ENCODE measurements around the gene CPPED1. TPM values are rescaled to one million over a fixed set of nuclear protein-coding genes. Genes with fewer than 3 reads are reported as not detected.

Gene CPPED1
- total and polyA plus RNA-seq, 12 donors, result 5.6 to 20.2 (median 13.6) TPM

DNA sequence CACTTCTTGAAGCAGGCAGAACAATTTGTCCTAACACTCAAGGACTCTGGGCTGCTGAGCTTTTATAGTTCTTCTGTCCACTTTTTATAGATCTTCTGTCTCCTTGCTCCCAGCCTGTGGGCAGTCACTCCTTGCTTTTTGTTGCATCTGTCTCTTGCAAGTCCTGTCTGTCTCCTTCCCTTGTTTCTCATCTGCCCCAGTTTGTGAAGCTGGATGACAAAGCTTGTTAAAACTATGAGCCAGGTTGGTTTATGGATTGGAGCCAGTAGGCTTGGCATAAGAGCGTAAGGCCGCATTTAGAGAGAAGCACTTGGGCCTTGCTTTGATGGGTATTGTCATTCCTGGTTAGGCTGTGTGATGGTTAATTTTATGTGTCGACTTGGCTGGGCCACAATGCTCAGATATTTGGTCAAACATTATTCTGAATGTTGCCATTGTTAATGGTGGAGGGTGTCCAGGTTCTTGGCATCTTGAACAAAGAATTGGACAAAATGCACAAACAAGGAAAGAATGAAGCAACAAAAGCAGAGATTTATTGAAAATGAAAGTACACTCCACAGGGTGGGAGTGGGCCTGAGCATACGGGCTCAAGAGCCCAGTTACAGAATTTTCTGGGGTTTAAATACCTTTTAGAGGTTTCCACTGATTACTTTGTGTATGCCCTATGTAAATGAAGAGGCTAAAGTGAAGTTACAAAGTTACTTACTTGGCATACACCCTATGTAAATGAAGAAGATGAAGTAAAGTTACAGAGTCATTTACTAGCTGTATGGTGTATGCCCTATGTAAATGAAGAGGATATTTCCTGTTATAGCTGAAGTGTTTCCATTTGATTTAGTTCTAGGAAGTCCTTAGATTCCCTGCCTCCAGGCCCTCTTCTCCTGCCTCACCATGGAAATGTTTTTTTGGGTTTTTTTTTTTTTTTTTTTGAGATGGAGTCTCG, 8.0 kb upstream of the CPPED1 start:
- no peak for DNase-seq
- no peak for ATAC-seq
- WGBS, 2 donors, result 92 to 93% methylated on average over 5 of the region's 5 CpGs
- peaks cover 0 to 6% (median 0%) of the 10 kb centered on the region in 11 donors for H3K9me3 ChIP-seq
- H3K27ac ChIP-seq, result no peak overlapping the region
- H3K4me3 ChIP-seq, result no peak overlapping the region
- H3K36me3 ChIP-seq, result no peaks in the 10 kb centered on the region
- intact Hi-C loops (cut with DNase I), result loop anchor here in 4 of 10 donors (10.0 kb wide), 3 partner anchors 227 to 717 kb away; no protein-coding TSS in a partner anchor
- H3K4me1 ChIP-seq, result peaks cover 0 to 13% (median 0%) of the 10 kb centered on the region in 9 donors
- TF ChIP-seq, protein P1, sequence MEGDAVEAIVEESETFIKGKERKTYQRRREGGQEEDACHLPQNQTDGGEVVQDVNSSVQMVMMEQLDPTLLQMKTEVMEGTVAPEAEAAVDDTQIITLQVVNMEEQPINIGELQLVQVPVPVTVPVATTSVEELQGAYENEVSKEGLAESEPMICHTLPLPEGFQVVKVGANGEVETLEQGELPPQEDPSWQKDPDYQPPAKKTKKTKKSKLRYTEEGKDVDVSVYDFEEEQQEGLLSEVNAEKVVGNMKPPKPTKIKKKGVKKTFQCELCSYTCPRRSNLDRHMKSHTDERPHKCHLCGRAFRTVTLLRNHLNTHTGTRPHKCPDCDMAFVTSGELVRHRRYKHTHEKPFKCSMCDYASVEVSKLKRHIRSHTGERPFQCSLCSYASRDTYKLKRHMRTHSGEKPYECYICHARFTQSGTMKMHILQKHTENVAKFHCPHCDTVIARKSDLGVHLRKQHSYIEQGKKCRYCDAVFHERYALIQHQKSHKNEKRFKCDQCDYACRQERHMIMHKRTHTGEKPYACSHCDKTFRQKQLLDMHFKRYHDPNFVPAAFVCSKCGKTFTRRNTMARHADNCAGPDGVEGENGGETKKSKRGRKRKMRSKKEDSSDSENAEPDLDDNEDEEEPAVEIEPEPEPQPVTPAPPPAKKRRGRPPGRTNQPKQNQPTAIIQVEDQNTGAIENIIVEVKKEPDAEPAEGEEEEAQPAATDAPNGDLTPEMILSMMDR (IDR thresholded peaks at IDR 0.05), result no peak
- peaks cover 0 to 6% (median 0%) of the 10 kb centered on the region in 7 donors for H3K27me3 ChIP-seq

DNA sequence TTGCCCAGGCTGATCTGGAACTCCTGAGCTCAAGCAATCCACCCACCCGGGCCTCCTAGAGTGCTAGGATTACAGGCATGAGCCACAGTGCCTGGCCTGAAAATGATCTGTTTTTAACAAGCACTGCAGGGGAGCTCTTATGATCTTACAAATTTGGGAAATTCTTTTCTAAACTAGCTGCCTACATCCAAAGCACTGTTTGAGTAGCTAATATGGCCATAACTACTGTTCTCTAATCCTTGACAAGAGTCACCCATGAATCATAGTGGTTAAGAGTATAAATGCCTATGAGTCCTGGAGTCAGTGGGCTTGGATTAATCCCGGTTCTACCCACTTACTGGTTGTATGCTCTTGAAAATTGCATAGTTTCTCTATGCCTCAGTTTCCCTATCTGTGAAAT, 1.4 kb upstream of the CPPED1 start:
- intact Hi-C loops (cut with DNase I), result no loop called here
- ATAC-seq (no peak), DNase-seq (no peak)
- no peak overlapping the region for H3K4me3 ChIP-seq
- no peaks in the 10 kb centered on the region for H3K36me3 ChIP-seq
- TF ChIP-seq, protein P1 (IDR thresholded peaks at IDR 0.05), result no peak
- H3K4me1 ChIP-seq, result peaks cover 0 to 39% (median 15%) of the 10 kb centered on the region in 9 donors
- H3K27me3 ChIP-seq, result peaks cover 0 to 6% (median 0%) of the 10 kb centered on the region in 7 donors
- H3K9me3 ChIP-seq, result peaks cover 0 to under 1% (median 0%) of the 10 kb centered on the region in 11 donors
- no peak overlapping the region for H3K27ac ChIP-seq
- WGBS, 2 donors, result 70 to 95% methylated on average over 2 of the region's 2 CpGs

DNA sequence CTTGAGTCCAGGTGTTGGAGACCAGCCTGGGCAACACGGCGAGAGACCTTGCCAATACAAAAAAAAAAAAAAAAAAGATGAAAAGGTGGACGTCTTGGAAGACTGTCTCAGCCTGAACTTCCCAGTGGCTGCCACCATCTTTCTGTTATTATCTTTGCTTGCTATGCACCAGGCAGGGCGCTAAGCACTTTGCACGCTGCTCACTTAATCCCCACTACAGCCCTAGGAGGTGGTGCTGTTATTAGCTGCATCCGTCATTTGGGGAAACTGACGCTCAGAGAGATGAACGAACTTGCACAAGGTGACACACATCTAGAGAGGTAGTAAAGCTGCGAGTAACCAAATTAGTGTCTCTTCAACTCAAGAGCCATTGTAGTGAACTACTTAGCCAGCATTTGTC, 708 bp upstream of the CPPED1 start:
- H3K9me3 ChIP-seq, result no peaks in the 10 kb centered on the region
- H3K4me1 ChIP-seq, result peaks cover 0 to 46% (median 15%) of the 10 kb centered on the region in 9 donors
- DNase-seq, result no peak
- ATAC-seq, result no peak
- H3K36me3 ChIP-seq, result no peaks in the 10 kb centered on the region
- WGBS, 2 donors, result 82% methylated on average over 9 of the region's 9 CpGs
- H3K4me3 ChIP-seq, result peak overlapping the region in 8 of 10 donors; percentile 52 to 81 (median 70)
- TF ChIP-seq, protein P1 (IDR thresholded peaks at IDR 0.05), result no peak
- peaks cover 0 to 6% (median 0%) of the 10 kb centered on the region in 7 donors for H3K27me3 ChIP-seq
- intact Hi-C loops (cut with DNase I), result loop anchor here in 1 of 10 donors (5.0 kb wide), 1 partner anchor 887 kb away; the partner anchor contains the start of gene GSPT1
- peak overlapping the region in 5 of 10 donors; percentile 84 to 93 (median 87) for H3K27ac ChIP-seq

DNA sequence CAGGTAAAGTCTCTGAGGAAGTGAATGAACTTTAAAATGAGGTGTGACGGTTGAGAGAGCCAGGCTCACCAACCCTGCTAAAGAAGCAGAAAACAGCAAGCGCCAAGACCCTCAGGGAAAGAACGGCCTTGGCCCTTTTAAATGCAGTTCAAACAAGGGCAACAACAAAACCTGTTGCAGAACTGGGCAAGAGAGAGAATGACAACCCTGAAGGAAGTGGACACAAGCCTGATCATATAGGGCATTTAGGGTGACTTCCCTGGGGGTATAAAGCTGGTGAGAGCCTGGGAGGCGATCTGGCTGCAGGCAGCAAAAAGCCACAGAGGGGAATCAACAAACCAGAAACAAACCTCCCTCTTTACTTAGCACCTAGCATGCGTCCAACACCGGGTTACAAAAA, 1.0 kb downstream of the CPPED1 start:
- Histone ChIP-seq H3K27me3 (no peaks in the 10 kb centered on the region), H3K27ac (peak overlapping the region in 5 of 10 donors; percentile 33 to 93 (median 84)), H3K4me1 (peaks cover 0 to 46% (median 15%) of the 10 kb centered on the region in 9 donors), H3K4me3 (peak overlapping the region; percentile 25 to 81 (median 68)), H3K36me3 (no peaks in the 10 kb centered on the region), H3K9me3 (no peaks in the 10 kb centered on the region)
- intact Hi-C loops (cut with DNase I), result loop anchor here in 1 of 10 donors (5.0 kb wide), 1 partner anchor 885 kb away; the partner anchor contains the start of gene GSPT1
- 77 to 84% methylated on average over 6 of the region's 6 CpGs for WGBS, 2 donors
- DNase-seq, result no peak
- TF ChIP-seq, protein P1 (IDR thresholded peaks at IDR 0.05), result no peak
- no peak for ATAC-seq
